IPS-NIHi7 (cell line): Measurements from ENCODE around the gene NAB2.

Source experiments
- DNase-seq: peaks from one replicate; pipeline ENCODE4 v3.0.0; 2012; ENCODE audit warnings: mixed read lengths; ENCODE audit errors: extremely low spot score

Gene NAB2

GRCh38 chr12:57131896-57132744 lies 43.2 kb downstream of the NAB2 start:
- DNase-seq, result no peak

GRCh38 chr12:57133013-57133569 lies 44.2 kb downstream of the NAB2 start:
- no peak for DNase-seq

GRCh38 chr12:57133916-57134315 lies 45.0 kb downstream of the NAB2 start:
- DNase-seq, result no peak

- DNase-seq, result no peak
Observed at GRCh38 chr12:57134949-57135348, 46.0 kb downstream of the NAB2 start.

- peak; percentile 72 for DNase-seq
Observed at GRCh38 chr12:57135527-57136326, 46.8 kb downstream of the NAB2 start.

- no peak for DNase-seq
Observed at GRCh38 chr12:57138526-57139272, 49.8 kb downstream of the NAB2 start.

GRCh38 chr12:57139796-57140649 lies 51.1 kb downstream of the NAB2 start:
- no peak for DNase-seq

GRCh38 chr12:57141249-57141648 lies 52.3 kb downstream of the NAB2 start:
- DNase-seq, result no peak

GRCh38 chr12:57142121-57142520 lies 53.2 kb downstream of the NAB2 start:
- DNase-seq, result no peak

GRCh38 chr12:57142727-57143126 lies 53.8 kb downstream of the NAB2 start:
- no peak for DNase-seq

GRCh38 chr12:57143454-57143853 lies 54.5 kb downstream of the NAB2 start:
- DNase-seq, result no peak
